Panc1 (cell line): ENCODE measurements around the gene ERRFI1. TPM values are rescaled to one million over a fixed set of nuclear protein-coding genes. Genes with fewer than 3 reads are reported as not detected.

Experiments used
- ATAC-seq: fragments of 200-7000 bp; cut with Tn5 transposase; 2 replicates; pipeline ENCODE4 v1.9.1; 2020; ENCODE audit warnings: mild to moderate bottlenecking, moderate library complexity
- BruUV-seq: library from RNA; stranded (reverse); fragments of 400-500 nt; replicated peaks from 2 replicates; lab custom pipeline; 2021; lab: Mats Ljungman, UMichigan
- CTCF ChIA-PET: fragments of 300-600 bp; sonication (Branson Sonifier 250); formaldehyde crosslinking; loops from one replicate; lab custom pipeline; 2022; ENCODE audit warnings: antibody characterized with exemption; lab: Charles Lee
- POLR2A ChIA-PET: fragments of 300-600 bp; sonication (Branson Sonifier 250); formaldehyde crosslinking; loops from one replicate; lab custom pipeline; 2022; ENCODE audit warnings: antibody characterized with exemption; lab: Charles Lee
- DNase-seq: peaks from one replicate; pipeline ENCODE4 v3.0.0-alpha.2; 2010; ENCODE audit warnings: low read depth, low spot score
- H3K27ac ChIP-seq: 2 replicates; pipeline ENCODE4 v1.5.1; 2011; ENCODE audit warnings: mild to moderate bottlenecking, low read length, inconsistent platforms
- H3K27me3 ChIP-seq: fragments of 200-500 bp; sonication (Bioruptor generic); 2 replicates; pipeline ENCODE4 v1.6.0; 2014; ENCODE audit warnings: low read length, inconsistent platforms; ENCODE audit not compliant: control insufficient read depth, insufficient read depth
- H3K36me3 ChIP-seq: fragments of 200-500 bp; sonication (Bioruptor generic); 2 replicates; pipeline ENCODE4 v1.5.1; 2014; ENCODE audit warnings: inconsistent platforms, mild to moderate bottlenecking, low read length, moderate library complexity; ENCODE audit not compliant: control insufficient read depth, insufficient read depth
- H3K4me1 ChIP-seq: 2 replicates; pipeline ENCODE4 v1.5.1; 2011; ENCODE audit warnings: inconsistent platforms, mild to moderate bottlenecking, low read length, moderate library complexity; ENCODE audit not compliant: control insufficient read depth, insufficient read depth
- H3K4me3 ChIP-seq, 2 experiments: 2 replicates each; pipeline ENCODE4 v1.5.1; 2011 to 2012; ENCODE audit warnings: low read depth in 2 of 2, low read length in 2 of 2, mild to moderate bottlenecking in 2 of 2, inconsistent platforms in 1 of 2, moderate library complexity in 1 of 2
- H3K9me3 ChIP-seq: fragments of 200-500 bp; sonication (Bioruptor generic); 2 replicates; pipeline ENCODE4 v1.5.1; 2014; ENCODE audit warnings: low read depth, mild to moderate bottlenecking, inconsistent platforms, low read length, moderate library complexity; ENCODE audit not compliant: control insufficient read depth, insufficient read depth
- CTCF ChIP-seq: fragments of 450-650 bp; IDR thresholded peaks from 2 replicates; pipeline ENCODE4 v1.5.1; 2017; ENCODE audit warnings: mild to moderate bottlenecking
- POLR2AphosphoS5 ChIP-seq: IDR thresholded peaks from 2 replicates; pipeline ENCODE4 v1.6.1; 2012; ENCODE audit warnings: mild to moderate bottlenecking, low read depth, low read length, moderate library complexity
- REST ChIP-seq, 2 experiments: IDR thresholded peaks; 2 replicates each; pipeline ENCODE4 v1.6.1; 2011 to 2012; ENCODE audit warnings: low read depth in 2 of 2, control low read depth in 1 of 2, low read length in 1 of 2, mild to moderate bottlenecking in 1 of 2, moderate library complexity in 1 of 2; ENCODE audit not compliant: insufficient read depth in 1 of 2
- SIN3A ChIP-seq: IDR thresholded peaks from 2 replicates; pipeline ENCODE4 v1.6.1; 2012; ENCODE audit warnings: low read depth, mild to moderate bottlenecking, low read length, moderate library complexity, borderline replicate concordance; ENCODE audit not compliant: insufficient read depth
- TCF7L2 ChIP-seq: IDR thresholded peaks from 2 replicates; pipeline ENCODE4 v1.6.1; 2011; ENCODE audit warnings: mild to moderate bottlenecking, low read depth, low read length, inconsistent platforms
- in situ Hi-C: cut with HindIII; loops from 2 replicates; pipeline ENCODE4 v1.10.0; 2016; ENCODE audit warnings: low sequenced_read_pairs, low pct_unique_long_range_greater_than_20kb
- intact Hi-C: fragments of 100-400 bp; cut with micrococcal nuclease; formaldehyde crosslinking; loops from one replicate; pipeline ENCODE4 v1.10.0; 2022; ENCODE audit not compliant: unreplicated experiment
- total RNA-seq: library from RNA; stranded (reverse); gene quantifications from one replicate; pipeline ENCODE4 v1.2.1, GENCODE V29; 2021; ENCODE audit not compliant: unreplicated experiment

The ERRFI1 gene
- total RNA-seq, 1 experiment from 2014 or later, result 299 TPM

GRCh38 chr1:7983086-7983778 is 42.9 kb downstream of the ERRFI1 start:
- ChIA-PET CTCF (interaction anchor here (0.6 to 1.0 kb wide), 2 partner anchors 83 to 331 kb away, joined by 4 read pairs; no protein-coding TSS in a partner anchor), POLR2A (no interaction called here)
- intact Hi-C loops, result loop anchor here (2.0 kb wide), 1 partner anchor 332 kb away; no protein-coding TSS in a partner anchor
- no peak for ATAC-seq
- in situ Hi-C loops, result no loop called here
- Histone ChIP-seq H3K4me1 (peaks cover 26% of the 10 kb centered on the region), H3K27ac (peak overlapping the region; percentile 93), H3K27me3 (no peaks in the 10 kb centered on the region), H3K4me3 (no peak overlapping the region), H3K9me3 (no peaks in the 10 kb centered on the region), H3K36me3 (peaks cover 29% of the 10 kb centered on the region)
- no peak for DNase-seq
- BruUV-seq, result no TSS peak
- TF ChIP-seq SIN3A (no peak), CTCF (no peak), REST (IDR thresholded peaks at IDR 0.05; ENCODE audit: insufficient read depth in 1 of 2, low read depth in 2 of 2, low read length in 1 of 2) (no peak), TCF7L2 (no peak)

- POLR2A ChIA-PET, result interaction anchor here (0.7 kb wide), 1 partner anchor 460 kb away, joined by 9 read pairs; no protein-coding TSS in a partner anchor
- DNase-seq (no peak), ATAC-seq (peak; percentile 11)
- CTCF ChIA-PET, result interaction anchor here (0.7 to 1.1 kb wide), 3 partner anchors 22 to 333 kb away, joined by 4 to 6 read pairs (median 5); no protein-coding TSS in a partner anchor
- intact Hi-C loops (no loop called here), in situ Hi-C loops (no loop called here)
- no peak for TF ChIP-seq REST (IDR thresholded peaks at IDR 0.05; ENCODE audit: insufficient read depth in 1 of 2, low read depth in 2 of 2, low read length in 1 of 2)
- TF ChIP-seq SIN3A, result no peak
- no peak for TF ChIP-seq CTCF
- TF ChIP-seq POLR2AphosphoS5, result no peak
- TF ChIP-seq TCF7L2, result no peak
- Histone ChIP-seq H3K4me3 (no peak overlapping the region), H3K27ac (peak overlapping the region; percentile 68), H3K9me3 (no peaks in the 10 kb centered on the region), H3K36me3 (peaks cover 31% of the 10 kb centered on the region), H3K27me3 (no peaks in the 10 kb centered on the region), H3K4me1 (peaks cover 26% of the 10 kb centered on the region)
- BruUV-seq, result no TSS peak
Observed at GRCh38 chr1:7980984-7981383, 45.1 kb downstream of the ERRFI1 start.
